Spleen (tissue), 11 donors: ENCODE measurements around the gene CCDC47. TPM values are rescaled to one million over a fixed set of nuclear protein-coding genes. Genes with fewer than 3 reads are reported as not detected.

Experiments
- DNase-seq: peaks from one replicate; pipeline ENCODE4 v3.0.0-alpha.2; 2020
- H3K27ac ChIP-seq, 8 donors: fragments of 200-600 bp; sonication (generic) in 7 of 8; 1 replicate in 4 of 8; 2 replicates in 4 of 8; pipeline versions ENCODE4 v1.5.0 to v1.8.0; 2016 to 2021; ENCODE audit warnings: inconsistent platforms in 4 of 8, mild to moderate bottlenecking in 4 of 8, moderate library complexity in 1 of 8
- H3K27me3 ChIP-seq, 7 donors: fragments of 200-600 bp; sonication (generic) in 6 of 7; replicated peaks in 1 of 7; 1 replicate in 4 of 7; 2 replicates in 3 of 7; pipeline versions ENCODE4 v1.5.0 to v1.8.0; 2016 to 2021; ENCODE audit warnings: inconsistent platforms in 3 of 7, mild to moderate bottlenecking in 1 of 7
- H3K36me3 ChIP-seq, 6 donors: fragments of 200-600 bp; sonication (generic) in 5 of 6; 1 replicate in 4 of 6; 2 replicates in 2 of 6; pipeline versions ENCODE4 v1.5.0 to v1.8.0; 2016 to 2021; ENCODE audit warnings: inconsistent platforms in 2 of 6
- H3K4me1 ChIP-seq, 6 donors: fragments of 200-600 bp; sonication (generic) in 5 of 6; 1 replicate in 3 of 6; 2 replicates in 3 of 6; pipeline versions ENCODE4 v1.5.0 to v1.8.0; 2016 to 2021; ENCODE audit warnings: inconsistent platforms in 3 of 6
- H3K4me3 ChIP-seq, 8 donors: fragments of 200-600 bp; sonication (generic) in 7 of 8; 1 replicate in 4 of 8; 2 replicates in 4 of 8; pipeline versions ENCODE4 v1.5.0 to v1.8.0; 2016 to 2021; ENCODE audit warnings: inconsistent platforms in 4 of 8, mild to moderate bottlenecking in 4 of 8, moderate library complexity in 2 of 8
- H3K9me3 ChIP-seq, 8 donors: fragments of 200-600 bp; sonication (generic) in 7 of 8; 1 replicate in 4 of 8; 2 replicates in 4 of 8; pipeline versions ENCODE4 v1.5.0 to v1.8.0; 2016 to 2021; ENCODE audit warnings: inconsistent platforms in 4 of 8
- CTCF ChIP-seq, 11 experiments: fragments of 200-600 bp in 7 of 11; fragments of 450-650 bp in 4 of 11; sonication (generic) in 4 of 11; IDR thresholded peaks in 8 of 11; conservative IDR thresholded peaks in 3 of 11; 1 replicate in 7 of 11; 2 replicates in 4 of 11; pipeline versions ENCODE4 v1.4.0 to v1.8.0; 2016 to 2021; ENCODE audit warnings: antibody characterized with exemption in 11 of 11, inconsistent platforms in 4 of 11, mild to moderate bottlenecking in 1 of 11
- POLR2A ChIP-seq, 3 donors: fragments of 450-650 bp; IDR thresholded peaks; one replicate each; pipeline ENCODE4 v1.5.1; 2017; ENCODE audit warnings: antibody characterized with exemption in 3 of 3, mild to moderate bottlenecking in 1 of 3
- POLR2AphosphoS5 ChIP-seq, 3 donors: sonication (generic); formaldehyde crosslinking; IDR thresholded peaks; one replicate each; pipeline ENCODE4 v1.5.1; 2017; ENCODE audit warnings: antibody characterized with exemption in 3 of 3
- WGBS, 5 donors: extraction: QIAGEN DNeasy Blood & Tissue Kit in 3 of 5; methylation state at CpG; one replicate each; pipeline versions ENCODE4 v1.1.5 to v1.1.7; 2013 to 2018; 5-methylcytosine and 5-hydroxymethylcytosine counted together
- intact Hi-C: fragments of 100-400 bp; cut with DNase I; formaldehyde crosslinking; loops from one replicate; pipeline ENCODE4 v1.15.0; 2023; ENCODE audit warnings: low total_unique reads
- polyA plus RNA-seq, 3 donors: library from polyadenylated mRNA; stranded (reverse); fragments of 200-250 nt; gene quantifications; one replicate each; pipeline ENCODE4 v1.2.1, GENCODE V29; 2013
- total RNA-seq, 7 donors: library from RNA; depleted of rRNA in 3 of 7; stranded (reverse); fragments of >200 nt in 3 of 7; fragmentation: NEBNext Ultra II Directional in 4 of 7; extraction: Animal tissue kit (Norgen Biotek cat#: 25700) in 4 of 7; gene quantifications; one replicate each; pipeline versions ENCODE4 v1.1.0 to v1.2.1, GENCODE V29; 2016 to 2021
- donor health status: healthy with polysubstance abuse.
- donor health status: DM: no; HTN: no; CAD: no; lungs with moderate emphysema.
- donor health status: DM: no; HTN: no; CAD: no.
- donor health status: Bipolar disorder and iron deficiency.
- donor health status: healthy.
- donor health status: DM: no; HTN: no; CAD: no.
- donor health status: DM: yes; HTN: yes; CAD: no.

CCDC47 gene
- total and polyA plus RNA-seq, 10 donors = 8.9 to 74.0 (median 51.5) TPM

GRCh38 chr17:63820963-63821561 lies 47.7 kb upstream of the CCDC47 start:
- DNase-seq = no peak
- no peaks in the 10 kb centered on the region for H3K27me3 ChIP-seq
- H3K4me3 ChIP-seq = no peak overlapping the region
- H3K9me3 ChIP-seq = no peaks in the 10 kb centered on the region
- intact Hi-C loops = loop anchor here (10.0 kb wide), 2 partner anchors 46 to 126 kb away; partner anchors contain the start of genes CCDC47 and DDX42
- WGBS, 5 donors = 83 to 90% (median 85%) methylated on average over 10 of the region's 10 CpGs
- TF ChIP-seq CTCF (IDR thresholded peaks at IDR 0.05 in 8 of 11, conservative IDR thresholded peaks at IDR 0.05 in 3 of 11) (no peak), POLR2AphosphoS5 (IDR thresholded peaks at IDR 0.05) (peak in 1 of 3 donors; percentile 9), POLR2A (IDR thresholded peaks at IDR 0.05) (no peak)
- H3K36me3 ChIP-seq = peaks cover 3 to 99% (median 94%) of the 10 kb centered on the region in 6 donors
- peak overlapping the region in 3 of 8 donors; percentile 41 to 64 (median 42) for H3K27ac ChIP-seq
- peaks cover 5 to 72% (median 28%) of the 10 kb centered on the region in 6 donors for H3K4me1 ChIP-seq

GRCh38 chr17:63819585-63820537 lies 46.5 kb upstream of the CCDC47 start:
- DNase-seq = no peak
- 58 to 73% (median 69%) methylated on average over 21 of the region's 21 CpGs for WGBS, 5 donors
- peaks cover 0 to 60% (median 18%) of the 10 kb centered on the region in 6 donors for H3K4me1 ChIP-seq
- TF ChIP-seq POLR2A (IDR thresholded peaks at IDR 0.05) = no peak
- TF ChIP-seq POLR2AphosphoS5 (IDR thresholded peaks at IDR 0.05) = peak in 2 of 3 donors; percentile 26 to 29
- TF ChIP-seq CTCF (IDR thresholded peaks at IDR 0.05 in 8 of 11, conservative IDR thresholded peaks at IDR 0.05 in 3 of 11) = no peak
- intact Hi-C loops = loop anchor here (10.0 kb wide), 2 partner anchors 45 to 125 kb away; partner anchors contain the start of genes CCDC47 and DDX42
- H3K36me3 ChIP-seq = peaks cover 6 to 100% (median 99%) of the 10 kb centered on the region in 6 donors
- no peaks in the 10 kb centered on the region for H3K9me3 ChIP-seq
- H3K27ac ChIP-seq = peak overlapping the region in 7 of 8 donors; percentile 12 to 64 (median 51)
- H3K4me3 ChIP-seq = no peak overlapping the region
- H3K27me3 ChIP-seq = no peaks in the 10 kb centered on the region

GRCh38 chr17:63819131-63819530 lies 45.7 kb upstream of the CCDC47 start:
- peaks cover 0 to 52% (median 16%) of the 10 kb centered on the region in 6 donors for H3K4me1 ChIP-seq
- WGBS, 5 donors = 71 to 82% (median 72%) methylated on average over 6 of the region's 6 CpGs
- peaks cover 9 to 100% (median 99%) of the 10 kb centered on the region in 6 donors for H3K36me3 ChIP-seq
- intact Hi-C loops = no loop called here
- TF ChIP-seq POLR2A (IDR thresholded peaks at IDR 0.05) (no peak), POLR2AphosphoS5 (IDR thresholded peaks at IDR 0.05) (no peak), CTCF (IDR thresholded peaks at IDR 0.05 in 8 of 11, conservative IDR thresholded peaks at IDR 0.05 in 3 of 11) (no peak)
- no peak for DNase-seq
- no peaks in the 10 kb centered on the region for H3K9me3 ChIP-seq
- no peak overlapping the region for H3K4me3 ChIP-seq
- H3K27me3 ChIP-seq = no peaks in the 10 kb centered on the region
- H3K27ac ChIP-seq = peak overlapping the region in 7 of 8 donors; percentile 12 to 64 (median 51)
